WTC11 (cell line): ENCODE data around the gene AP3D1. TPM values are rescaled to one million over a fixed set of nuclear protein-coding genes. Genes with fewer than 3 reads are reported as not detected.

Source experiments
- ATAC-seq: fragments of 200-7000 bp; cut with Tn5 transposase; 2 replicates; pipeline ENCODE4 v1.10.0; 2021; ENCODE audit warnings: mild to moderate bottlenecking, moderate library complexity
- CTCF ChIA-PET: fragments of 300-600 bp; sonication (Branson Sonifier 250); formaldehyde crosslinking; loops from one replicate; lab custom pipeline; 2021; ENCODE audit warnings: antibody characterized with exemption; lab: Charles Lee
- POLR2A ChIA-PET: fragments of 350-600 bp; sonication (Branson Sonifier 250); formaldehyde crosslinking; loops from one replicate; lab custom pipeline; 2021; ENCODE audit warnings: antibody characterized with exemption; lab: Charles Lee
- DNase-seq: peaks from one replicate; pipeline ENCODE4 v3.0.0; 2021; ENCODE audit warnings: low spot score
- H3K27ac Mint-ChIP-seq: 2 replicates; pipeline ENCODE4 v1.8.0; 2021; ENCODE audit warnings: mixed read lengths
- H3K27me3 Mint-ChIP-seq: 2 replicates; pipeline ENCODE4 v1.8.0; 2021; ENCODE audit warnings: low read depth, mild to moderate bottlenecking, moderate library complexity, mixed read lengths
- H3K36me3 Mint-ChIP-seq: 2 replicates; pipeline ENCODE4 v1.8.0; 2021; ENCODE audit warnings: mixed read lengths
- H3K4me1 Mint-ChIP-seq: 2 replicates; pipeline ENCODE4 v1.8.0; 2022; ENCODE audit warnings: mixed read lengths
- H3K4me3 Mint-ChIP-seq: 2 replicates; pipeline ENCODE4 v1.8.0; 2021; ENCODE audit warnings: mild to moderate bottlenecking, moderate library complexity, mixed read lengths
- H3K9me3 Mint-ChIP-seq: 2 replicates; pipeline ENCODE4 v1.8.0; 2021; ENCODE audit warnings: mixed read lengths
- CBFB ChIP-seq: sonication (generic); formaldehyde crosslinking; IDR thresholded peaks from 2 replicates; pipeline ENCODE4 v1.8.1; 2022; ENCODE audit warnings: mild to moderate bottlenecking, low read depth, missing genetic modification reagents
- EMX1 ChIP-seq: fragments of 250-450 bp; sonication (Bioruptor Pico); IDR thresholded peaks from 2 replicates; pipeline ENCODE4 v1.8.0; 2021; ENCODE audit warnings: mild to moderate bottlenecking
- FOXJ3 ChIP-seq: sonication (generic); formaldehyde crosslinking; IDR thresholded peaks from 2 replicates; pipeline ENCODE4 v1.9.0; 2021; ENCODE audit warnings: missing genetic modification reagents, mild to moderate bottlenecking, borderline replicate concordance
- GRHL2 ChIP-seq: fragments of 250-450 bp; sonication (Bioruptor Pico); IDR thresholded peaks from 2 replicates; pipeline ENCODE4 v1.8.0; 2022; ENCODE audit warnings: mild to moderate bottlenecking, moderate library complexity; ENCODE audit not compliant: insufficient replicate concordance, severe bottlenecking
- IRF2 ChIP-seq: sonication (generic); formaldehyde crosslinking; IDR thresholded peaks from 2 replicates; pipeline ENCODE4 v1.8.0; 2022; ENCODE audit warnings: low read depth, missing genetic modification reagents, borderline replicate concordance
- JUN ChIP-seq: sonication (generic); formaldehyde crosslinking; IDR thresholded peaks from 2 replicates; pipeline ENCODE4 v1.8.0; 2023; ENCODE audit warnings: mild to moderate bottlenecking, missing genetic modification reagents
- NFE2L1 ChIP-seq: sonication (generic); formaldehyde crosslinking; IDR thresholded peaks from 2 replicates; pipeline ENCODE4 v1.8.1; 2023; ENCODE audit warnings: missing genetic modification reagents
- SOX15 ChIP-seq: fragments of 250-450 bp; sonication (Bioruptor Pico); IDR thresholded peaks from 2 replicates; pipeline ENCODE4 v1.9.0; 2021; ENCODE audit warnings: mild to moderate bottlenecking
- SP1 ChIP-seq: sonication (generic); formaldehyde crosslinking; conservative IDR thresholded peaks from 2 replicates; pipeline ENCODE4 v1.8.1; 2022; ENCODE audit warnings: missing genetic modification reagents
- TP53 ChIP-seq: sonication (generic); formaldehyde crosslinking; IDR thresholded peaks from 2 replicates; pipeline ENCODE4 v1.8.1; 2023; ENCODE audit warnings: mild to moderate bottlenecking, missing genetic modification reagents
- ZBTB21 ChIP-seq: sonication (generic); formaldehyde crosslinking; IDR thresholded peaks from 2 replicates; pipeline ENCODE4 v1.8.1; 2023; ENCODE audit warnings: mild to moderate bottlenecking, missing genetic modification reagents, borderline replicate concordance
- ZNF138 ChIP-seq: sonication (generic); formaldehyde crosslinking; conservative IDR thresholded peaks from 2 replicates; pipeline ENCODE4 v1.8.1; 2022; ENCODE audit warnings: mild to moderate bottlenecking, moderate library complexity, missing genetic modification reagents
- ZNF219 ChIP-seq: sonication (generic); formaldehyde crosslinking; IDR thresholded peaks from 2 replicates; pipeline ENCODE4 v1.8.0; 2023; ENCODE audit warnings: missing genetic modification reagents, mild to moderate bottlenecking, borderline replicate concordance
- ZNF232 ChIP-seq: sonication (generic); formaldehyde crosslinking; IDR thresholded peaks from 2 replicates; pipeline ENCODE4 v1.8.0; 2022; ENCODE audit warnings: mild to moderate bottlenecking, missing genetic modification reagents
- ZNF671 ChIP-seq: fragments of 250-450 bp; sonication (Bioruptor Pico); IDR thresholded peaks from 2 replicates; pipeline ENCODE4 v1.8.0; 2021; ENCODE audit warnings: mild to moderate bottlenecking
- total RNA-seq: library from RNA; stranded (reverse); gene quantifications from 3 replicates; pipeline ENCODE4 v1.2.3, GENCODE V29; 2021
- TF ChIP-seq, protein P1 (sequence below): fragments of 250-450 bp; sonication (Bioruptor Pico); IDR thresholded peaks from 2 replicates; pipeline ENCODE4 v1.9.0; 2021; ENCODE audit warnings: moderate library complexity, mild to moderate bottlenecking, inconsistent platforms, borderline replicate concordance
- TF ChIP-seq, protein P2 (sequence below): fragments of 200-600 bp; IDR thresholded peaks from 2 replicates; pipeline ENCODE4 v1.8.0; 2022; ENCODE audit warnings: antibody characterized with exemption
- TF ChIP-seq, protein P3 (sequence below): sonication (generic); formaldehyde crosslinking; IDR thresholded peaks from 2 replicates; pipeline ENCODE4 v1.8.1; 2022; ENCODE audit warnings: mild to moderate bottlenecking, missing genetic modification reagents, moderate library complexity, borderline replicate concordance
- TF ChIP-seq, protein P4 (sequence below): fragments of 250-450 bp; sonication (Bioruptor Pico); IDR thresholded peaks from 2 replicates; pipeline ENCODE4 v2.1.2; 2022; ENCODE audit warnings: mild to moderate bottlenecking, moderate library complexity
- TF ChIP-seq, protein P5 (sequence below): sonication (generic); formaldehyde crosslinking; IDR thresholded peaks from 2 replicates; pipeline ENCODE4 v1.8.0; 2023; ENCODE audit warnings: missing genetic modification reagents
- TF ChIP-seq, protein P6 (sequence below): sonication (generic); formaldehyde crosslinking; IDR thresholded peaks from 2 replicates; pipeline ENCODE4 v1.8.1; 2023; ENCODE audit warnings: mild to moderate bottlenecking, moderate library complexity, missing genetic modification reagents
- TF ChIP-seq, protein P7 (sequence below): sonication (generic); formaldehyde crosslinking; conservative IDR thresholded peaks from 2 replicates; pipeline ENCODE4 v1.8.1; 2023; ENCODE audit warnings: mild to moderate bottlenecking, low read depth, missing genetic modification reagents, moderate library complexity
- TF ChIP-seq, protein P8 (sequence below): sonication (generic); formaldehyde crosslinking; IDR thresholded peaks from 2 replicates; pipeline ENCODE4 v1.8.0; 2022; ENCODE audit warnings: mild to moderate bottlenecking, missing genetic modification reagents

AP3D1 gene
- total RNA-seq, 1 experiment from 2014 or later: 190 TPM

DNA sequence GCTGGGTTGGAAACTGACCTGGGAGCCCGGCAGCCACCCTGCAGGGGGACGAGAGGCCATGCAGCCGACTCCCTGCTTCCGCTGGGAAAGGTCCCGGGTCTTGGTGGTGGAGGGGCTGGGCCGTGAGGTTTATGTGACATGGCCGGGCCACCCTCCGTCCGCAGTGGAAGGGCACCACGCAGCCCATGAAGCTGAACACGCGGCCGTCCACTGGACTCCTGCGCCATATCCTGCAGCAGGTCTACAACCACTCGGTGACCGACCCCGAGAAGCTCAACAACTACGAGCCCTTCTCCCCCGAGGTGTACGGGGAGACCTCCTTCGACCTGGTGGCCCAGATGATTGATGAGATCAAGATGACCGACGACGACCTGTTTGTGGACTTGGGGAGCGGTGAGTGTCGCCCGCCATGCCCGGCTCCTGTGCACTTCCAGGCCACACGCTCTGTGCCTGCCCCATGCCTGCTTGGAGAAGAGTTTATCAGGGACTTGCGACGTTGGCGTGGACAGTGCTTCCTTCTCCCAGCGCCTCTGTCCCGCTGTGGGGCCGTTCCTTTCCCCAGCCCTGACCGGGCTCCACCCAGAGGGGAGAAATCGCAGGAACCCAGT, 39.6 kb upstream of the AP3D1 start:
- CTCF ChIA-PET: interaction anchor here (1.2 to 2.9 kb wide), 3 partner anchors 8 to 35 kb away, joined by 3 to 13 read pairs (median 7); no protein-coding TSS in a partner anchor
- POLR2A ChIA-PET: no interaction called here
- TF ChIP-seq, protein P1, sequence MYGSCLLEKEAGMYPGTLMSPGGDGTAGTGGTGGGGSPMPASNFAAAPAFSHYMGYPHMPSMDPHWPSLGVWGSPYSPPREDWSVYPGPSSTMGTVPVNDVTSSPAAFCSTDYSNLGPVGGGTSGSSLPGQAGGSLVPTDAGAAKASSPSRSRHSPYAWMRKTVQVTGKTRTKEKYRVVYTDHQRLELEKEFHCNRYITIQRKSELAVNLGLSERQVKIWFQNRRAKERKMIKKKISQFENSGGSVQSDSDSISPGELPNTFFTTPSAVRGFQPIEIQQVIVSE (CRISPR knock-in tag): no peak
- TF ChIP-seq EMX1 (CRISPR knock-in tag) (no peak), GRHL2 (no peak), ZBTB21 (CRISPR knock-in tag) (no peak), ZNF671 (CRISPR knock-in tag) (no peak), FOXJ3 (CRISPR knock-in tag) (no peak), ZNF138 (CRISPR knock-in tag) (no peak), TP53 (CRISPR knock-in tag) (no peak), SOX15 (no peak), CBFB (CRISPR knock-in tag) (no peak)
- TF ChIP-seq, protein P2, sequence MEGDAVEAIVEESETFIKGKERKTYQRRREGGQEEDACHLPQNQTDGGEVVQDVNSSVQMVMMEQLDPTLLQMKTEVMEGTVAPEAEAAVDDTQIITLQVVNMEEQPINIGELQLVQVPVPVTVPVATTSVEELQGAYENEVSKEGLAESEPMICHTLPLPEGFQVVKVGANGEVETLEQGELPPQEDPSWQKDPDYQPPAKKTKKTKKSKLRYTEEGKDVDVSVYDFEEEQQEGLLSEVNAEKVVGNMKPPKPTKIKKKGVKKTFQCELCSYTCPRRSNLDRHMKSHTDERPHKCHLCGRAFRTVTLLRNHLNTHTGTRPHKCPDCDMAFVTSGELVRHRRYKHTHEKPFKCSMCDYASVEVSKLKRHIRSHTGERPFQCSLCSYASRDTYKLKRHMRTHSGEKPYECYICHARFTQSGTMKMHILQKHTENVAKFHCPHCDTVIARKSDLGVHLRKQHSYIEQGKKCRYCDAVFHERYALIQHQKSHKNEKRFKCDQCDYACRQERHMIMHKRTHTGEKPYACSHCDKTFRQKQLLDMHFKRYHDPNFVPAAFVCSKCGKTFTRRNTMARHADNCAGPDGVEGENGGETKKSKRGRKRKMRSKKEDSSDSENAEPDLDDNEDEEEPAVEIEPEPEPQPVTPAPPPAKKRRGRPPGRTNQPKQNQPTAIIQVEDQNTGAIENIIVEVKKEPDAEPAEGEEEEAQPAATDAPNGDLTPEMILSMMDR: no peak
- TF ChIP-seq, protein P3, sequence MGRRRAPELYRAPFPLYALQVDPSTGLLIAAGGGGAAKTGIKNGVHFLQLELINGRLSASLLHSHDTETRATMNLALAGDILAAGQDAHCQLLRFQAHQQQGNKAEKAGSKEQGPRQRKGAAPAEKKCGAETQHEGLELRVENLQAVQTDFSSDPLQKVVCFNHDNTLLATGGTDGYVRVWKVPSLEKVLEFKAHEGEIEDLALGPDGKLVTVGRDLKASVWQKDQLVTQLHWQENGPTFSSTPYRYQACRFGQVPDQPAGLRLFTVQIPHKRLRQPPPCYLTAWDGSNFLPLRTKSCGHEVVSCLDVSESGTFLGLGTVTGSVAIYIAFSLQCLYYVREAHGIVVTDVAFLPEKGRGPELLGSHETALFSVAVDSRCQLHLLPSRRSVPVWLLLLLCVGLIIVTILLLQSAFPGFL (CRISPR knock-in tag): no peak
- TF ChIP-seq, protein P4, sequence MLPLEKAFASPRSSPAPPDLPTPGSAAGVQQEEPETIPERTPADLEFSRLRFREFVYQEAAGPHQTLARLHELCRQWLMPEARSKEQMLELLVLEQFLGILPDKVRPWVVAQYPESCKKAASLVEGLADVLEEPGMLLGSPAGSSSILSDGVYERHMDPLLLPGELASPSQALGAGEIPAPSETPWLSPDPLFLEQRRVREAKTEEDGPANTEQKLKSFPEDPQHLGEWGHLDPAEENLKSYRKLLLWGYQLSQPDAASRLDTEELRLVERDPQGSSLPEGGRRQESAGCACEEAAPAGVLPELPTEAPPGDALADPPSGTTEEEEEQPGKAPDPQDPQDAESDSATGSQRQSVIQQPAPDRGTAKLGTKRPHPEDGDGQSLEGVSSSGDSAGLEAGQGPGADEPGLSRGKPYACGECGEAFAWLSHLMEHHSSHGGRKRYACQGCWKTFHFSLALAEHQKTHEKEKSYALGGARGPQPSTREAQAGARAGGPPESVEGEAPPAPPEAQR: no peak
- TF ChIP-seq, protein P5, sequence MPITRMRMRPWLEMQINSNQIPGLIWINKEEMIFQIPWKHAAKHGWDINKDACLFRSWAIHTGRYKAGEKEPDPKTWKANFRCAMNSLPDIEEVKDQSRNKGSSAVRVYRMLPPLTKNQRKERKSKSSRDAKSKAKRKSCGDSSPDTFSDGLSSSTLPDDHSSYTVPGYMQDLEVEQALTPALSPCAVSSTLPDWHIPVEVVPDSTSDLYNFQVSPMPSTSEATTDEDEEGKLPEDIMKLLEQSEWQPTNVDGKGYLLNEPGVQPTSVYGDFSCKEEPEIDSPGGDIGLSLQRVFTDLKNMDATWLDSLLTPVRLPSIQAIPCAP (CRISPR knock-in tag): no peak
- H3K36me3 Mint-ChIP-seq: peaks cover 35% of the 10 kb centered on the region
- no peak overlapping the region for H3K4me3 Mint-ChIP-seq
- no peaks in the 10 kb centered on the region for H3K9me3 Mint-ChIP-seq
- no peaks in the 10 kb centered on the region for H3K4me1 Mint-ChIP-seq
- DNase-seq (no peak), ATAC-seq (no peak)
- H3K27me3 Mint-ChIP-seq: no peaks in the 10 kb centered on the region
- 0 out of 2 replicates have a peak overlapping the region, but pooled peaks have one; percentile 19 for H3K27ac Mint-ChIP-seq

DNA sequence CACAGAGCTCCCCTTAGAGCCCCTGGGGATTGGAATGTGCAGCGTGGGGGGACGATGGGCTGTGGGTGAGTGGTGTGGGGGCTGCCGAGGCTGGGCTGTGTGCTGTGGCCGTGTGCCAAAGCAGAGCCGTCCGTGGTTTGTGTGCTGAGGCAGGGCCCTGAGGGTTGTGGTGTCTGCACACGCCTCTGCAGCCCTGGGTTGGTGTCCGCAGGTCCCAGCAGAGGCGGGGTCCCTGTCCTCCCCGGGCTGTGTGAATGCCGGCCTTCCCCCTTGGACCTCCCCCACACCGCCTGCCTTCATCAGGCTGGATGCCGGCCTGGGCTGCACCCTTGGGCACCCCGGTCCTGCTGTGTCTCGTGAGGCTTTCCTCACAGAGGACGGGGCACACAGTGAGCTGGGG, 38.5 kb upstream of the AP3D1 start:
- POLR2A ChIA-PET: no interaction called here
- DNase-seq (no peak), ATAC-seq (no peak)
- no peak overlapping the region for H3K4me3 Mint-ChIP-seq
- peaks cover 43% of the 10 kb centered on the region for H3K36me3 Mint-ChIP-seq
- no peaks in the 10 kb centered on the region for H3K4me1 Mint-ChIP-seq
- no peaks in the 10 kb centered on the region for H3K9me3 Mint-ChIP-seq
- H3K27me3 Mint-ChIP-seq: no peaks in the 10 kb centered on the region
- CTCF ChIA-PET: interaction anchor here (1.2 to 2.9 kb wide), 3 partner anchors 9 to 34 kb away, joined by 3 to 13 read pairs (median 7); no protein-coding TSS in a partner anchor
- H3K27ac Mint-ChIP-seq: no peak overlapping the region
- TF ChIP-seq, protein P6, sequence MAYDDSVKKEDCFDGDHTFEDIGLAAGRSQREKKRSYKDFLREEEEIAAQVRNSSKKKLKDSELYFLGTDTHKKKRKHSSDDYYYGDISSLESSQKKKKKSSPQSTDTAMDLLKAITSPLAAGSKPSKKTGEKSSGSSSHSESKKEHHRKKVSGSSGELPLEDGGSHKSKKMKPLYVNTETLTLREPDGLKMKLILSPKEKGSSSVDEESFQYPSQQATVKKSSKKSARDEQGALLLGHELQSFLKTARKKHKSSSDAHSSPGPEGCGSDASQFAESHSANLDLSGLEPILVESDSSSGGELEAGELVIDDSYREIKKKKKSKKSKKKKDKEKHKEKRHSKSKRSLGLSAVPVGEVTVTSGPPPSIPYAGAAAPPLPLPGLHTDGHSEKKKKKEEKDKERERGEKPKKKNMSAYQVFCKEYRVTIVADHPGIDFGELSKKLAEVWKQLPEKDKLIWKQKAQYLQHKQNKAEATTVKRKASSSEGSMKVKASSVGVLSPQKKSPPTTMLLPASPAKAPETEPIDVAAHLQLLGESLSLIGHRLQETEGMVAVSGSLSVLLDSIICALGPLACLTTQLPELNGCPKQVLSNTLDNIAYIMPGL (CRISPR knock-in tag): no peak
- TF ChIP-seq SP1 (CRISPR knock-in tag): no peak
- TF ChIP-seq IRF2 (CRISPR knock-in tag): no peak
- TF ChIP-seq ZNF219: no peak
- TF ChIP-seq, protein P7, sequence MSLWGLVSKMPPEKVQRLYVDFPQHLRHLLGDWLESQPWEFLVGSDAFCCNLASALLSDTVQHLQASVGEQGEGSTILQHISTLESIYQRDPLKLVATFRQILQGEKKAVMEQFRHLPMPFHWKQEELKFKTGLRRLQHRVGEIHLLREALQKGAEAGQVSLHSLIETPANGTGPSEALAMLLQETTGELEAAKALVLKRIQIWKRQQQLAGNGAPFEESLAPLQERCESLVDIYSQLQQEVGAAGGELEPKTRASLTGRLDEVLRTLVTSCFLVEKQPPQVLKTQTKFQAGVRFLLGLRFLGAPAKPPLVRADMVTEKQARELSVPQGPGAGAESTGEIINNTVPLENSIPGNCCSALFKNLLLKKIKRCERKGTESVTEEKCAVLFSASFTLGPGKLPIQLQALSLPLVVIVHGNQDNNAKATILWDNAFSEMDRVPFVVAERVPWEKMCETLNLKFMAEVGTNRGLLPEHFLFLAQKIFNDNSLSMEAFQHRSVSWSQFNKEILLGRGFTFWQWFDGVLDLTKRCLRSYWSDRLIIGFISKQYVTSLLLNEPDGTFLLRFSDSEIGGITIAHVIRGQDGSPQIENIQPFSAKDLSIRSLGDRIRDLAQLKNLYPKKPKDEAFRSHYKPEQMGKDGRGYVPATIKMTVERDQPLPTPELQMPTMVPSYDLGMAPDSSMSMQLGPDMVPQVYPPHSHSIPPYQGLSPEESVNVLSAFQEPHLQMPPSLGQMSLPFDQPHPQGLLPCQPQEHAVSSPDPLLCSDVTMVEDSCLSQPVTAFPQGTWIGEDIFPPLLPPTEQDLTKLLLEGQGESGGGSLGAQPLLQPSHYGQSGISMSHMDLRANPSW (CRISPR knock-in tag): no peak
- no peak for TF ChIP-seq JUN (CRISPR knock-in tag)
- no peak for TF ChIP-seq NFE2L1 (CRISPR knock-in tag)
- no peak for TF ChIP-seq GRHL2
- TF ChIP-seq, protein P8, sequence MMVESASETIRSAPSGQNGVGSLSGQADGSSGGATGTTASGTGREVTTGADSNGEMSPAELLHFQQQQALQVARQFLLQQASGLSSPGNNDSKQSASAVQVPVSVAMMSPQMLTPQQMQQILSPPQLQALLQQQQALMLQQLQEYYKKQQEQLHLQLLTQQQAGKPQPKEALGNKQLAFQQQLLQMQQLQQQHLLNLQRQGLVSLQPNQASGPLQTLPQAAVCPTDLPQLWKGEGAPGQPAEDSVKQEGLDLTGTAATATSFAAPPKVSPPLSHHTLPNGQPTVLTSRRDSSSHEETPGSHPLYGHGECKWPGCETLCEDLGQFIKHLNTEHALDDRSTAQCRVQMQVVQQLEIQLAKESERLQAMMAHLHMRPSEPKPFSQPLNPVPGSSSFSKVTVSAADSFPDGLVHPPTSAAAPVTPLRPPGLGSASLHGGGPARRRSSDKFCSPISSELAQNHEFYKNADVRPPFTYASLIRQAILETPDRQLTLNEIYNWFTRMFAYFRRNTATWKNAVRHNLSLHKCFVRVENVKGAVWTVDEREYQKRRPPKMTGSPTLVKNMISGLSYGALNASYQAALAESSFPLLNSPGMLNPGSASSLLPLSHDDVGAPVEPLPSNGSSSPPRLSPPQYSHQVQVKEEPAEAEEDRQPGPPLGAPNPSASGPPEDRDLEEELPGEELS (CRISPR knock-in tag): no peak
- TF ChIP-seq ZNF138 (CRISPR knock-in tag): no peak
- TF ChIP-seq ZNF232 (CRISPR knock-in tag): no peak
